ENCODE data around the gene MLN.
"Not testable (repeated sequence)": the region's sequence is repeated elsewhere in the genome, so short reads cannot be mapped to it uniquely, and the experiment has no call there.

MLN gene

DNA sequence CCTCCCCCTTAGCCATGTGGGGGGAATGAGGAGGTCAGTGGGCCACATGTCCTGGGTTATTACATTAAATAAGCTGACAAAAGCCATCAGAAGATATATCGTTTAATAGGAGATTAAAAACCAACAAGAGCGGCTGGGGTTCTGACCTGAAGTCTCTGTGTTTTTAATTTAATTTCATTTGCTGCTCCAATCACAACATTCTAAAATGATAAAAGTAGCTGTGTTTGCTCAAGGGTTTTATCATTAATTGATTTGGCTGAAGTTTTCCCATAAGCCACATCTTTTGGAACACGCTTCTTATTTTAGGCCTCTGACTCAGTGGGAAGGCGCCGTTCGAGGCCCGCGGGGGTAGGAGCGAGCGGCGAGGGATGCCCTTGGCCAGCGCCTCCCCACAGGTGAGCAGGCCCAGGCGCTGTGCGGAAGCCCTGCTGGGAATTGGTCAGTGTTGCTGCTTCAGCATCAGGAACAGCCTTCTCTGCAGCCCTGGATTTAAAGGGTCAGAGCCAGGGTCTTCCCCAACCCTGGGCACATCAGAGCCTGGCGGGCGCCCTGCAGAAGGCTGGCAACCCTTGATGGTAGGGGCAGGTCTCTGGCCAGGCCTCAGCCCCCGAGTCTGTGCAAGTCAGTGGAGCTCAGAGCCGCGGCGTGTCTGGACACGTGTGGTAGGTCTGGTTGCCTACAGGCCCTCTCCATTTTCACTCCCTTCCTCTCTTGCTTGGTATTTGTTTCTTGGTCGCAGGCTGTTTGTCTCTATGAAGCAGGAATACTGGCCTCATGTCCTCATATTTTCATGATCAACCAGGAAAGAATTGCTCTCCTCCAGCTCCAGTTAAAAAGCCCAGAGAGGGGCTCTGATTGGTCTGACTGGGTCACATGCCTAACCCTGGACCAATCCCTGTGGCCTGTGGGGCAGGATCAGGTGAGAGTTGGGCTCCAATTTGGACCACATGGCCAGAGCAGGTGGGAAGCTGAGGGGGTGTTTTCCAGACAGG is 30.9 kb upstream of the MLN start:
- no peak for DNase-seq (ENCODE audit: low read depth in 2 of 2)

DNA sequence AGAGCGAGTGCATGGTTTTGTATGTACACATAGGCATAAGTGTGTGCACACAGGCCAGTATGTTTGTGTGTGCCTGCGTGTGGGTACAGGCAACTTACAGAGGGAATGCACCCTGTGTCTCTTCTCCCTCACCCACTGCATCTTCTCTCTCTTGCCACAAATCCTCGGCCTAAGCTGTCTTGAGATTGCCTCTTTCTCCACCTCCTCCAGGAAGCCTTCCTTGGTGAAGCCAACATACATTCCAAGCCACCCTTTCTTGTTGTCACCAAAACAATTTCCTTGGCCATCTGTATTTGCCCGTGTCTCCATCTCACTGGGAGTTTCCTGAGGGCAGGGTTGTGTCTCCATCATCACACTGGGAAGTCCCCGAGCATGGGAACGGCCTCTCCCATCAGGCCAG is 29.8 kb upstream of the MLN start:
- no peak for DNase-seq (ENCODE audit: low read depth in 2 of 2)

DNA sequence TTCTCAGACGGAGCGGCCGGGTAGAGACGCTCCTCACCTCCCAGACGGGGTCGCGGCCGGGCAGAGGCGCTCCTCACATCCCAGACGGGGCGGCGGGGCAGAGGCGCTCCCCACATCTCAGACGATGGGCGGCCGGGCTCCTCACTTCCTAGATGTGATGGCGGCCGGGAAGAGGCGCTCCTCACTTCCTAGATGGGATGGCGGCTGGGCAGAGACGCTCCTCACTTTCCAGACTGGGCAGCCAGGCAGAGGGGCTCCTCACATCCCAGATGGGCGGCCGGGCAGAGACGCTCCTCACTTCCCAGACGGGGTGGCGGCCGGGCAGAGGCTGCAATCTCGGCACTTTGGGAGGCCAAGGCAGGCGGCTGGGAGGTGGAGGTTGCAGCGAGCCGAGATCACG is 29.0 kb upstream of the MLN start:
- not testable (repeated sequence) for DNase-seq (ENCODE audit: low read depth in 2 of 2)

DNA sequence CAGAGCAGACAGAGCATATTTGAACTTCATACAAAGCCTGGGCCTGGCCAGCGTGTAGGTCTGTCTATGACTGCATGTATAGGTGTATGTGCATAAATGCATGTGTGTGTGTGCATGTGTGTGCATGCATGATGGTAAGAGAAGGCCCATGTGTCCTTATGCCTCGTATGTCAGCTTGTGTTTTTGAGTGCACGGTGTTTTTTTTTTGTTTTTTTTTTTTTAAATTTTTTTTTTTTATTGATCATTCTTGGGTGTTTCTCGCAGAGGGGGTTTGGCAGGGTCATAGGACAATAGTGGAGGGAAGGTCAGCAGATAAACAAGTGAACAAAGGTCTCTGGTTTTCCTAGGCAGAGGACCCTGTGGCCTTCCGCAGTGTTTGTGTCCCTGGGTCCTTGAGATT is 27.9 kb upstream of the MLN start:
- DNase-seq (ENCODE audit: low read depth in 2 of 2), result not testable (repeated sequence)

DNA sequence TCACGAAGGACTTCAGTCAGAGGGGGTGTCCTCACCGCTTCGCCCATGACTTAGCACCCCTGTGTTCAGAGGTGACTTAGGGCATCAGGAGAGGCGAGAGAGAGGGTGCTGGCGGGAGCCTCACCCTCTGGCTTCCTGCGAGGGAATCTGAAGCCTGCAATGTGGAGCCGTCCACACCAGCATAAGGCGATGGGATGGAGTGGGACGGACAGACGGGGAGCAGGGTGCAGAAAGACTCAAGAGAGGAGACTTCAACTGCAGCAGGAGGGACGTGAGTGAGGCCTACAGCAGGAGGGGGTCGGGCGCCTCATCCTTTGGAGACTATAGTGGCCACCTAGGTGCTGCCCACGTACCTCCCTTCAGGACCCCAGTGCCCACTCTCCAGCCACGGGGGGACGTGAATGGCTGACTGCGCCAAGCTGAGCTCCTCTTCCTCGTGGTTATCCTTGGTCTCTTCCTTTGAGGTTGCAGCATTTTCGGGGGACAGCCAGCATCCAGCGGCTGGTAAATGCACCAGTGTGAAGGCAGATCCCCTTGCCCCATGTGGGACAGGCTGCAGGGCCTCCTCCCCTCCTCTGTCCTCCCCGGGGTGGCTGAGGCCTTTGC is 26.9 kb upstream of the MLN start:
- DNase-seq (ENCODE audit: low read depth in 2 of 2), result no peak

DNA sequence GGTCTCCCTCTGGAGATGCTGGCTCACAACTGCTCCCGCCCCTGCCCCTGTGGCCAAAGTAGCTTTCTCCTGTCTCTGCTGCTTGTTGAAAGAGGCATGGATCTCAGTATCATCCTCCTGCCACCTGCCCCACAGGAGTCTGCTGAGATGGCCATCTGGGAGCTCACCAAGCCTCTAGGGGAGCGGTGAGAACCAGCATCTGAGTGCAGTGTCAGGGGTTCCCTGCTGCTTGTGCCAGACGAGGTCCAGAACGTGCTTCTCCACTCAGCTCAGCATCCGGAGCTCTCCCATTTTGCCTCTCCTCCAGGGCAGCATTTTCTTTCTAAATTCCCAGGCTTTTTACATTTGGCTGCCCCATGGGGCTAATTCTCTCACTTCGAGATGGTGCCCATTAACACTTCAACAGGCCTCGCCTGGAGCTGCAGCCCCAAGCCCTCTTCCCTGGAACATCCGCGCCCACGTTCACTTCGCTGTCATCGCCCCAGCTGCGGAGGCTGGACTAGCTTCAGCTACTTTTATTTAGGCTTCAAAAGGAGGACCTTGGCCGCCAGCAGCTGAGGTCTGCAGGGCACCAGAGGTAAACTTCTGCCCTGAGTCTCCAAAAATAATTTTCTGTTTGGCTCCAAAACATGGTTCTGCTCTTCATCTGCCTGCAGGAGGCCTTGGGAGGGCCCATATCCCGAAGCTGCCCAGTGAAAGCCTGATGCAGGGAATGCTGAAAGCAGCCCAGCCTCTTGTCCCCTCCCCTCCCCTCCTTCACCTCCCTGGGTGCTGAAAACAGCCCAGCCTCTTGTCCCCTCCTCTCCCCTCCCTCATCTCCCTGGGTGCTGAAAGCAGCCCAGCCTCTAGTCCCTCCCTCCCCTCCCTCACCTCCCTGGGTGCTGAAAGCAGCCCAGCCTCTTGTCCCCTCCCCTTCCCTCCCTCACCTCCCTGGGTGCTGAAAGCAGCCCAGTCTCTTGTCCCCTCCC is 25.2 kb upstream of the MLN start:
- DNase-seq (ENCODE audit: low read depth in 2 of 2), result no peak

DNA sequence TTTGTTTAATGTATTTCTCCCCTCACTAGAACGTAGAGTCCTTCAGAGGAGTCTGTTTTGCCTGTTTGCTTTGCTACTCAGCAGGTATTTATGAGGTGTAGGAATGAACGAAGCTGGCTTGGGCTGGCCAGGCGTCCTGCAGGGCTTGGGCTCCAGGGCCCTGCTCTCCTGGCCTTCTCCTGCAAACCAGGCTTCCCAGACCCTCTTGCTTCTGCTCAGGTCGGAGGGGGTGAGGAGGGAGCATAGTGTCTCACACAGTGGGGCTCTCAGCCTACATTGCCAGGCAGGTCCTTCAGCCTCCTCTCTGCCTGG is 24.6 kb upstream of the MLN start:
- DNase-seq (ENCODE audit: low read depth in 2 of 2), result no peak

DNA sequence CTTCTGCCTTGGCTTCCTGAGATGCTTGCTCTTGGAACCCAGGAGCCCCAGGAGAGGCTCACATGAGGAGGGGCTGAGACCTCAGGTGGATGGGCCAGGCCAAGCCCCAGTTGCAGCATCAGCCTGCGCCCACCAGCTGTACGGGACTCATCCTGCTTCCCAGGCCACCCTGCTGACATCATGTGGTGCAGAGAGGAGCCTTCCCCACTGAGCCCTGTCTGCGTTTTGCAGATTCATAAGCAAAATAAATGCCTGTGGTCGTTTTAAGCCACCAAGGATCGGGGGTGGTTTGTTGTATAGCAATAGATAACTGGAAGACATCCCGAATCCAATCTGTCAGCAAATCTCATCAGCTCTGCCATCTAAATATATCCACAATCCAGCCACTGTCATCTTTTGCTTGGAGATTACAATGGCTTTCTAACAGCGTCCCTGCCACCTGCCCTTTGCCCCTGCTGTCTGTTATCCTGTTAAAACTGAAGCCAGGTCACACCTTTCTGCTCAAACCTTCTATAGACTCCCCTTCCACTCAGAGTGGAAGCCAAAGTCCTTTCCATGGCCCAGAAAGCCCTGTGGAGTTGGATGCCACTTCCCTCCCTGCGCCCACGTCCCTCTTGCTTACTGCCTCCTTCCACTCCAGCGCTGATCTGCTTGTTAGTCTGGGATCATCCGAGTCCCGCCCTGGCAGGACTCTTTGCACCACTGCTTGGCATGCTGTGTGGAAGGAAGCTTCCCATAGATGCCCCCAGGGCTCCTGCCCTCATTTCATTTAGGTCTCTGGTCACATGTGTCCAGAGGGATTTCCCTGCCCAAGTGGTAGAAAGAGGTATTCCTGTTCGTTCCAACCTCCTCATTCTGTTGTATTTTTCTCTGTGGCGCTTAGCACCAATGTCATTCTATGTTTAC is 24.0 kb upstream of the MLN start:
- DNase-seq (ENCODE audit: low read depth in 2 of 2), result no peak

DNA sequence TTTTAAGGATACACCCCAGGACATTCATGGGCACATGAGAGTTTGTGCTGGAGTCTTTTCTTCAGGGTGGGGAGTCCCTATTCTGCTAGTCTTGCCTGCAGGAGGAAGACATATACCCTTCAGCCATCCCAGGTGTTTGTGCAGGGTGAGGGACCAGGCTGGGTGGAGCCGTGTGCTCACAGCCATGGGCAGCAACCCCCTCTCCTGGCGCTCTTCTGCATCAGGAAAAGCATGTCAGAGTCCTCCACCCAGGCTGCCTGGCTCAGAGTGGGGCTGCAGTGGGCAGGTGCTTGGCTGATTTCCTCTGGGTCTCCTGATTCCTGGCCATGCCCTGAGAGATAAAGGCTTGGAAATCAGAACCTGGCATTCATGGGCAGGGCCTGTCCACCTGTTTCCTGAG is 22.7 kb upstream of the MLN start:
- DNase-seq (ENCODE audit: low read depth in 2 of 2), result no peak

DNA sequence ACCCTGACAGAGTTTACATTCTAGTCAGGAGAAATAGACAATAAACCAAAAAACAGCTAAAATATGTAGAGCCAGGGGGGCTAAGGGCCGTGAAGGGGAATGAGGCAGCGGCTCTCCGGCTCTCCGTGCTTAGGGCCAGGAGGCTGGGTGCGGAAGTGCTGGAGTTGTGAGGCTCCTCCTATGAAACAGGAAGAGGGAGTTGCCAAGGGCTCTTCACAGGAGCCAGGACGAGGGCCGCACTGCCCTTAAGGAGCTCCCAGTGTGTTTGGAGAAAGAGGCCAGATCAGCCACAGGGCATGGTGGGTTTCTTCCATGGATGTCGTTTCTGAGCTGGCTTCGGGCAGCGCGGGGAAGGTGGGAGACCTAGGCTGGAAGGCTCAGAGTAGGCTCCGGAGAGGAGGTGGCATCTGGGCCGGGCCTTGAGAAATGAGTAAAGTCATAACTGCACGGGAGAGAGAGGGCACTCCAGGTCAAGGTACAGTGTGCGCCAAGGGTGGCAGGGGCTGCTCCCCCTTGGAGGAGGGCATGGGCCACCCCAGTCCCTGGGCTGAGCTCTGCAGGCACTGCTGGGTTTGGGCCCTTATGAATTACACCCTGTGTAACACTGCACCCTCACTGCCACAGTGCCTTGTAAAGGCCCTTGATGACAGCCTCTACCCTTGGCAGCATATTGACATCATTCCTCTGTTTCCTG is 20.8 kb upstream of the MLN start:
- DNase-seq (ENCODE audit: low read depth in 2 of 2), result no peak

DNA sequence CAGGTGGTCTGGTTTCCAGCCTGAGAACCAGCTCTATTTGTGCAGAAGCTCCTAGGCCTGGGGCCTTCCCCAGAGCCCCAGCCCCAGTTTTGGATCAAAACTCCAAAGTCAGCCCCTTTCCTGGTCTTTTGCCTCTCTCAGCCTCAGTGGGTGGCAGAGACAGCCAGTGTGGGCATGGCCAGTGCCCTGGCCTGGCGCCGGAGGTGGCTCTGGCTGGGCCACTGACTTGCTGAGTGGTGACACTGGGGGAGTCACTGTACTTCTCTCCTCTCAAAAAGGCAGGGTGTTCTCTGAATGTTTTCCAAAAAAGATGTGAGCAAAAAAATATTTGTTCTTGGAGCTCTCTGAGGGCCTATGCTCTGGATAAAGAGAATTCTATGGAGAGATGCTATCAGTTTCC is 20.0 kb upstream of the MLN start:
- DNase-seq (ENCODE audit: low read depth in 2 of 2), result no peak

DNA sequence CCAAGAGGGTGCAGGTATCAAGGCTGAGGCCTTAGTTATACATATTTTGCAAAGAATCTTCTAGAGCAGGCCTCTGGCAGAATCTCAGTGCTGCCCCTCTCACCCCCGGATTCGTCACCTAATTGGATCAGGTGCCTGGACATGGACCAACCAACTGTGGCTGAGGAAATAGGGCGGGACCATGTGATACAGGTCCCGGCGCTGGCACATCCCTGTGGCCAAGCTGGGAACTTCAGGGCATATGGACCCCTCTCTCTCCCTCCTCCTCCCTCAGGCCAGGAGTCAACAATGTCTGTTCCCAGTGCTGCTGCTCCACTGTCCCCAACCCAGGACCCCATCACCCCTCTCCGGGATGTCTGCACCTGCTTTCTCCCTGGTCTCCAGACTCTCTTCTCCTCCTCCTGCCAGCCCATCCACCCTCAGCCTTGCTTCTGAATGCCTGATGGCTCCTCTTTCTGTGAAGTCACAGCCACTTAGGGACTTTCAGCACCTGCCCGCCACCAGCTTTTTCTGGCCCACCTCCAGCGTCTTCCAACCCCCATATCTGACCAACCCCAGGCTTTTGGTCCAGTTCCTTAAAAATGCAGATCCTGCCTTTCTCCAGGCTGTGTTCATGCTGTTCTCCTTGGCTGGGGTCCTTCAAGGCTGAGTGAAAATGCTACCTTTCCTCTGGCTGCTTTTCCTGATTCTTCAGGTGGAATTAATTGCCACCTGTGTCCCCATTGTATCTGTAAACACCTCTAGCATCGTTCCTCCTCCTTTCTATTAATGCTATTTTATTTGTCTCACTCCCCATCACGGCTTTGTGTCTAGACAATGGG is 19.0 kb upstream of the MLN start:
- DNase-seq (ENCODE audit: low read depth in 2 of 2), result no peak

DNA sequence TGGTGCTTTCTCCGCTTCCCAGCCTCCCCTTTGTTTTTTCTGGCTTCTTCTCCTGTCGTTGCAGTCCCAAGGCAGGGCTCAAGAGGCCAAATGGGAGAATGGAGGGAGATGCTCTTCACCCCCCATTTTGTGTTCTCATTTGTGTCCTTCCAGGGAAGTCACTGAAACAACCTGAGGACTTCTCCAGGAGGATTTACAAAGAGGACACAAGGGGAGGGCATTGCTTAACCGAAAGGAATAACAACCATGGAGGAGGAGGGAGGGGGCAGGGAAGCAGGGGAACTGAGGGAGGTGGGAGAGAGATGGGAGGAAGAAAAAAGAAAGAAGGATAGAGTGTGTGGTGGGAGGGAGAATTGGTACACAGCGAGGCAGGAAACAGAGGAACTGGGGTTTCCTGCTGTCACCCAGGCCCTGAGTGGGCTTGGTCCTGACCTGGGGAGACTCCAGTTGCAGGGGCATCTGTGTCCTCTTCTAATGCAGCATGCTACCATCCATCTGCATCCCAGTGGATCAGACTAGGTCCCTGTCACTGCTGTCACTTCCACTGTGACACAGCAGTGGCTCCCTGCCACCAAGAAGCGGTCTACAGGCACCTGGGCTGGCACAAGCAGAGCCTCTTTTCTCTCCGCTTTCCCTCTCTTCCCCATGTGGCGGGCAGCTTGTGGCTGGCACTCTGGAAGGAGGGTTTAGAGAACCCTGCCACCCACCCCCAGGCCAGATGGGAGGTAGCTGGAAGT is 17.1 kb upstream of the MLN start:
- no peak for DNase-seq (ENCODE audit: low read depth in 2 of 2)

DNA sequence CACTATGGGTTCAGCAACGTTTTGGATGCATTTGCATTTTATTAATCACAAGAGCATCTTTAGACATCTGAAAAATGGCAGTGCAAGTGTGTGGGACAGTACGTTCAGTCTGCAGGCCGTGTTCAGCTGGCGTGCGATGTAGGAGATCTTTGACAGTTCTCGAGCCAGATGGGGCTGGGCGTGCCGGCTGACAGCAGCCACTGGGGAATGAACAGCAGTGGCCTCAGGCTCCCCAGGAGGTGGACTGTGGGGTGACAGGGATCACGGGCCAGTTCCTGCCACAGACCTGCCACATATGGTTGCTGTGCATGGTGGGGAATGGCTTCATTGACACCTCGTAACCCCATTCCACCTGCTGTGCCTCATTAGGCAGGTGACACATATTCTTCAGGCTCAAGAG is 16.4 kb upstream of the MLN start:
- no peak for DNase-seq (ENCODE audit: low read depth in 2 of 2)

DNA sequence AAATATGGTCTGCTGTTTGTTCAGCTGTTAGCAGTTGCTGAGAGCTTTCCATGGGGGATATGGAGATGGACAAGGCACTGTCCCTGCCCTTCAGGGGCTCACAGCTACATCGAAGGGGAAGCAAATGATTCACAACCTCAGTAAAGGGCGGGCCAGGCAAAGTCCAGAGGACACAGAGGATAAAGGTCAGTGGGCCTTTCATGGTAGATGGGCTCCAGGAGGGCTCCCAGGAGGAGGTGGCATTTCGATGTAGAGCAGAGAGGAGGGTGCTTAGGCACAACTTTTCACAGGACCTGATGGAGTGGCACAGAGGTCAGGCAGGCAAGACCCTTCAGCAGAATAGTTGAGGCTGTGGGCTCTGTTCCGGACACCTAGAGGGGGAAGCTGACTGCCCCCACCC is 15.2 kb upstream of the MLN start:
- no peak for DNase-seq (ENCODE audit: low read depth in 2 of 2)

DNA sequence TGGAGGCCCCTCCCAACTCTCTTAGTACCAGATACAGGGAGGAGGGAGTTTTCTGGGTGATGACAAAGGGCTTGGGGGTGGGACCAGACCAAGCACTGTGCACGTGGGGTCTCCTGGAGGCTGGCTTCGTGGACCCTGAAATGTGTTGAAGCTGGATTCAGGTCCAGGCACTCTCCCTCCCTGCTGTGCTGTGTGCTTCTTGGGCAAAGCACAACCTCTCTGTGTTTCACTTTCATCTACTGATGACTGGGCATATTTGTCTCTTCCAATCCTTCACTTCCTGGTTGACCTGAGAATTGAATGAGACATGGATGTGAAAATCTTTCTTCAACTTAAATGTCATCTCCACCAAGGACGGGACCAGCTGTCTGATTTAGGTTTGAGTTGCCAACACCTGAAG is 14.5 kb upstream of the MLN start:
- no peak for DNase-seq (ENCODE audit: low read depth in 2 of 2)

DNA sequence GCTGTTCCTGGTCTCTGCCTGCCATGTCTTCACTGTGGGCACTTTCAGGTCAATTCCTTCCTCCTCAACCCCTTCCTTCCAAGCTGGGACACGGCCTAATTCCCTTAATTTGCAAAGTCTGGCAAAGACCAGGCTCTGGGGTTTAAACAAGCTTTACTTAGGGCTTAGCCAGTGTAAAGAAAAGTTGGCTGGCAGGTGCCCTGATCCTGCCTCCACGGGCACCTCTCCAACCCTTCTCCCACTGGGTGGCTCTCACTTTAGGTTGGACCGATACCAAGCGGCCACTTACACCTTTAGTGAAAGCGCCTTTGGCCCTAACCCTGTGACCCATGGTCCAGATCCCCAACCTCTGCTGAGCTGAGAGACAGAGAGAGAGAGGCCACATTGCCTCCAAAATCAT is 13.7 kb upstream of the MLN start:
- no peak for DNase-seq (ENCODE audit: low read depth in 2 of 2)

DNA sequence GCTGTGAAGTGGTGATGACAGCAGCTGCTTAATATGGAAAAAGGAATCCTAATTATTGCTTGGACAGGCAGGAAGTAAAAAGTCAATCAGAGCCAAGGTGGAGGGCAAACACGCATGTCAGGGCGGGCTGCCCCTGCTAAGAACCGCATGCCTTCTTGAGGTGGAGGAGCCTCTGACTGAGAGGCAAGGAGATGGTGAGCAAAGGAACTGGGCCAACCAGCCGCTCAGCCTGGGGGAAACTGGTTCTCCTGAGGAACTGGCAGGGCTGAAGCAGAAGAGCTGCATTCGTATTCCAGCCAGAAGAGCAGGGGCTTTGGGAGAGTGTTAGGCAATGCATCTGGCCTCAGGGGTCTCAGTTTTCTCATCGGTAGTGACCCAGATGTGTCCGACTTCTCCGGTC is 13.1 kb upstream of the MLN start:
- DNase-seq (ENCODE audit: low read depth in 2 of 2), result no peak

DNA sequence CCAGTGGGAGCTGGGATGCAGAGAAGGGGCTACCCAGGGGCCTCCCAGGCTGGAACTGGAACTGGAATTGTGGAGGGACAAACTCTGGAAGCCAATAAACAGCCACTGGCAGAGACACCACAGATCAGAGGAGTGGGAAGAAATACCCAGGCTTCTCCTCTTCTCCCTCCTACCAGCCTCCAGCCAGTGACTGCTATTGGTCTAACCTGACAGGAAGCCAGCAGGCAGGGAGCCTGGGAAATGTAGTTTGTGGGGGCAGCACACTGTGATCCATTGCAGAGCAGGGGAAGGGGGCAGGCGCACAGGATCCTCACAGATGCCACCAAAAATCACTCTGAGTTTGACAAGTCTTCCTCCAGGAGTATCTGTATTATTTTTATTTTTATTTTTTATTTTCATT is 12.1 kb upstream of the MLN start:
- no peak for DNase-seq (ENCODE audit: low read depth in 2 of 2)

All from stimulated activated CD8-positive, alpha-beta memory T cell treated with anti-CD3 and anti-CD28 coated beads, Interleukin-2, amount 100 ng/mL, for 48 hours (primary cell).